GM12874 (cell line): Measurements from ENCODE around the gene ADGB.

Experiments
- TF ChIP-seq, protein P1 (sequence below): IDR thresholded peaks from 2 replicates; pipeline ENCODE4 v1.5.1; 2011; ENCODE audit warnings: low read depth, mild to moderate bottlenecking, control low read depth, low read length, moderate library complexity; ENCODE audit not compliant: insufficient read depth

Gene ADGB

DNA sequence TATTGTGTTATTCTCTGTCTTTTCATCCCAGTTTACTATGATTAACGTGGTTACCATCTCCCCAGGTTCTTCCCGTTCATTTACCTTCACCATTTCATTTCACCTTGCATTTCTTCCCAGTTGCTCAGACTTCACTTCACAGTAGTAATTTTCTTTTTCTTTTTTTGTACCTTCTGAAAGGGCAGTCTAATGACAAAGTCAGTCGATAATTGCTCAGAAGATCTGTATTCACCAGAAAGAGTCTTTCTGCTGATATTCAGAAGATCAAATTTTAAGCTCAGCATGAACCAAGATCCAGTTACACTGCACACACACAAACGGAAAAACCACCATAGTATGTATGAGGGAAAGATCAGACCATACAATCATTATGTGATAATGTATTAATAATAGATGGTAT, 265.5 kb downstream of the ADGB start:
- TF ChIP-seq, protein P1, sequence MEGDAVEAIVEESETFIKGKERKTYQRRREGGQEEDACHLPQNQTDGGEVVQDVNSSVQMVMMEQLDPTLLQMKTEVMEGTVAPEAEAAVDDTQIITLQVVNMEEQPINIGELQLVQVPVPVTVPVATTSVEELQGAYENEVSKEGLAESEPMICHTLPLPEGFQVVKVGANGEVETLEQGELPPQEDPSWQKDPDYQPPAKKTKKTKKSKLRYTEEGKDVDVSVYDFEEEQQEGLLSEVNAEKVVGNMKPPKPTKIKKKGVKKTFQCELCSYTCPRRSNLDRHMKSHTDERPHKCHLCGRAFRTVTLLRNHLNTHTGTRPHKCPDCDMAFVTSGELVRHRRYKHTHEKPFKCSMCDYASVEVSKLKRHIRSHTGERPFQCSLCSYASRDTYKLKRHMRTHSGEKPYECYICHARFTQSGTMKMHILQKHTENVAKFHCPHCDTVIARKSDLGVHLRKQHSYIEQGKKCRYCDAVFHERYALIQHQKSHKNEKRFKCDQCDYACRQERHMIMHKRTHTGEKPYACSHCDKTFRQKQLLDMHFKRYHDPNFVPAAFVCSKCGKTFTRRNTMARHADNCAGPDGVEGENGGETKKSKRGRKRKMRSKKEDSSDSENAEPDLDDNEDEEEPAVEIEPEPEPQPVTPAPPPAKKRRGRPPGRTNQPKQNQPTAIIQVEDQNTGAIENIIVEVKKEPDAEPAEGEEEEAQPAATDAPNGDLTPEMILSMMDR = no peak

- TF ChIP-seq, protein P1 = no peak
Measured at GRCh38 chr6:146864885-146865284, 266.1 kb downstream of the ADGB start.
